HepG2 (cell line): Measurements from ENCODE around the gene TBC1D22A. TPM values are rescaled to one million over a fixed set of nuclear protein-coding genes. Genes with fewer than 3 reads are reported as not detected.

Source experiments
- ATAC-seq: fragments of 200-7000 bp; cut with Tn5 transposase; 3 replicates; pipeline ENCODE4 v1.9.1; 2020; ENCODE audit warnings: mild to moderate bottlenecking, moderate library complexity
- BruUV-seq: library from RNA; stranded (reverse); fragments of 400-500 nt; replicated peaks from 2 replicates; lab custom pipeline; 2021; lab: Mats Ljungman, UMichigan
- CTCF ChIA-PET: fragments of 300-600 bp; formaldehyde crosslinking; extraction: SDS; loops from one replicate; lab custom pipeline; 2021; ENCODE audit warnings: low total read pairs, inconsistent platforms, low intra/inter-chr PET ratio; lab: Yijun Ruan, JAX
- POLR2A ChIA-PET: fragments of 350-600 bp; sonication (Branson Sonifier 250); formaldehyde crosslinking; loops from one replicate; lab custom pipeline; 2020; ENCODE audit warnings: antibody characterized with exemption, inconsistent platforms; lab: Yijun Ruan, JAX
- DNase-seq: peaks from one replicate; pipeline ENCODE4 v3.0.0-alpha.2; 2015; ENCODE audit warnings: low spot score
- FAIRE-seq: peaks from 3 replicates; lab custom pipeline; 2011; peaks lifted over from hg19 to GRCh38; lab: Jason Lieb, UNC
- H2AFZ ChIP-seq: one replicate; pipeline ENCODE4 v1.6.1; 2011; ENCODE audit warnings: low read length, inconsistent platforms
- H3K27ac ChIP-seq: fragments of 300-600 bp; 3 replicates; pipeline ENCODE4 v1.8.0; 2011; ENCODE audit warnings: mixed run types, mild to moderate bottlenecking, mixed read lengths, low read length, inconsistent platforms; ENCODE audit not compliant: insufficient read depth; ENCODE audit errors: extremely low read length
- H3K27me3 ChIP-seq, 2 experiments: fragments of 200-600 bp in 1 of 2; 2 replicates in 1 of 2; 3 replicates in 1 of 2; pipeline versions ENCODE4 v1.6.0 to v1.8.0; 2011; ENCODE audit warnings: low read length in 2 of 2, mild to moderate bottlenecking in 2 of 2, moderate library complexity in 2 of 2, inconsistent platforms in 1 of 2; ENCODE audit not compliant: insufficient read depth in 2 of 2, control insufficient read depth in 1 of 2
- H3K36me3 ChIP-seq, 2 experiments: fragments of 200-600 bp in 1 of 2; replicated peaks in 1 of 2; 2 replicates in 1 of 2; 3 replicates in 1 of 2; pipeline versions ENCODE4 v1.5.1 to v1.8.0; 2011; ENCODE audit warnings: low read length in 2 of 2, inconsistent platforms in 1 of 2; ENCODE audit not compliant: insufficient read depth in 2 of 2, control insufficient read depth in 1 of 2
- H3K4me1 ChIP-seq: 2 replicates; pipeline ENCODE4 v1.5.1; 2012; ENCODE audit warnings: low read length, inconsistent platforms; ENCODE audit not compliant: insufficient read depth
- H3K4me2 ChIP-seq: 2 replicates; pipeline ENCODE4 v1.6.0; 2011; ENCODE audit warnings: low read depth, low read length, inconsistent platforms
- H3K4me3 ChIP-seq, 3 experiments: fragments of 200-600 bp in 1 of 3; sonication (generic), shearing (Covaris generic) in 1 of 3; replicated peaks in 1 of 3; 2 replicates each; pipeline ENCODE4 v1.5.1; 2011 to 2016; ENCODE audit warnings: low read length in 3 of 3, inconsistent platforms in 2 of 3, low read depth in 2 of 3, mild to moderate bottlenecking in 2 of 3, control low read depth in 1 of 3, mixed read lengths in 1 of 3; ENCODE audit not compliant: insufficient read depth in 1 of 3
- H3K79me2 ChIP-seq: one replicate; pipeline ENCODE4 v1.6.1; 2011; ENCODE audit warnings: low read length, inconsistent platforms; ENCODE audit not compliant: insufficient read depth
- H3K9ac ChIP-seq: 2 replicates; pipeline ENCODE4 v1.6.0; 2011; ENCODE audit warnings: mild to moderate bottlenecking, low read depth, low read length, inconsistent platforms; ENCODE audit not compliant: insufficient read depth
- H3K9me3 ChIP-seq: 2 replicates; pipeline ENCODE4 v1.5.1; 2012; ENCODE audit warnings: mild to moderate bottlenecking, low read length
- H4K20me1 ChIP-seq: 2 replicates; pipeline ENCODE4 v1.6.0; 2011; ENCODE audit warnings: inconsistent platforms, mild to moderate bottlenecking, low read length, moderate library complexity; ENCODE audit not compliant: insufficient read depth
- ATF6 ChIP-seq: sonication (generic); formaldehyde crosslinking; conservative IDR thresholded peaks from 2 replicates; pipeline ENCODE4 v1.4.0; 2020; ENCODE audit warnings: missing genetic modification reagents
- BCLAF1 ChIP-seq: fragments of 450-650 bp; IDR thresholded peaks from 2 replicates; pipeline ENCODE4 v1.6.1; 2017; ENCODE audit warnings: mild to moderate bottlenecking
- FLYWCH1 ChIP-seq: sonication (generic); formaldehyde crosslinking; IDR thresholded peaks from 2 replicates; pipeline ENCODE4 v1.8.1; 2023; ENCODE audit warnings: mild to moderate bottlenecking, missing genetic modification reagents
- HMG20B ChIP-seq: conservative IDR thresholded peaks from 2 replicates; pipeline ENCODE4 v1.6.1; 2016; ENCODE audit warnings: missing genetic modification reagents, missing compliant biosample characterization
- JUND ChIP-seq: sonication (generic); formaldehyde crosslinking; IDR thresholded peaks from 2 replicates; pipeline ENCODE4 v1.8.0; 2022; ENCODE audit warnings: mild to moderate bottlenecking, missing genetic modification reagents
- PHF8 ChIP-seq: sonication (generic); formaldehyde crosslinking; IDR thresholded peaks from 2 replicates; pipeline ENCODE4 v1.5.0; 2020; ENCODE audit warnings: missing genetic modification reagents
- RNF219 ChIP-seq: sonication (generic); formaldehyde crosslinking; IDR thresholded peaks from 2 replicates; pipeline ENCODE4 v1.5.0; 2020; ENCODE audit warnings: mild to moderate bottlenecking, missing genetic modification reagents
- RXRB ChIP-seq: IDR thresholded peaks from 2 replicates; pipeline ENCODE4 v1.6.1; 2016; ENCODE audit warnings: borderline replicate concordance, missing genetic modification reagents, missing compliant biosample characterization
- THAP7 ChIP-seq: sonication (generic); formaldehyde crosslinking; IDR thresholded peaks from 2 replicates; pipeline ENCODE4 v1.8.1; 2023; ENCODE audit warnings: mild to moderate bottlenecking, missing genetic modification reagents
- ZNF234 ChIP-seq: sonication (generic); formaldehyde crosslinking; conservative IDR thresholded peaks from 2 replicates; pipeline ENCODE4 v1.5.1; 2020; ENCODE audit warnings: mild to moderate bottlenecking, missing genetic modification reagents
- WGBS: methylation state at CpG from one replicate; pipeline ENCODE4 v1.1.6; 2017; ENCODE audit warnings: low lambda C conversion rate; 5-methylcytosine and 5-hydroxymethylcytosine counted together
- in situ Hi-C: cut with HindIII; loops from 2 replicates; pipeline ENCODE4 v1.10.0; 2017; ENCODE audit warnings: low pct_unique_long_range_greater_than_20kb; ENCODE audit not compliant: extremely low pct_ligation_motif_present
- intact Hi-C: fragments of 100-400 bp; cut with micrococcal nuclease; formaldehyde crosslinking; loops from one replicate; pipeline ENCODE4 v1.10.0; 2022; ENCODE audit not compliant: unreplicated experiment
- polyA plus RNA-seq, 8 experiments: library from polyadenylated mRNA; depleted of rRNA in 3 of 8; stranded (reverse) in 7 of 8; unstranded in 1 of 8; fragments of >200 nt; fragmentation: Illumina TruSeq in 4 of 8; extraction: Trizol in 4 of 8; gene quantifications; 2 replicates each; pipeline versions ENCODE4 v1.2.1 to v1.2.3, GENCODE V29; 2011 to 2016; ENCODE audit warnings: low read depth in 4 of 8, missing spikeins in 1 of 8, mixed read lengths in 1 of 8; ENCODE audit not compliant: insufficient read depth in 1 of 8
- total RNA-seq, 5 experiments: library from RNA; depleted of rRNA; stranded (reverse); fragments of >200 nt; fragmentation: Illumina TruSeq; extraction: Trizol; gene quantifications; 2 replicates each; pipeline ENCODE4 v1.2.3, GENCODE V29; 2016; ENCODE audit warnings: low read depth in 1 of 5
- TF ChIP-seq, protein P1 (sequence below): sonication (generic); formaldehyde crosslinking; IDR thresholded peaks from 2 replicates; pipeline ENCODE4 v1.5.0; 2020; ENCODE audit warnings: missing genetic modification reagents, mild to moderate bottlenecking, borderline replicate concordance
- TF ChIP-seq, protein P2 (sequence below): sonication (generic); formaldehyde crosslinking; IDR thresholded peaks from 2 replicates; pipeline ENCODE4 v1.5.1; 2020; ENCODE audit warnings: missing genetic modification reagents, mild to moderate bottlenecking, borderline replicate concordance

The TBC1D22A gene
- total and polyA plus RNA-seq, 2 of the 13 experiments (the other 11 are each of a cell fraction or from before 2014, with no cell fraction given): 17.3 to 18.0 TPM

GRCh38 chr22:47162865-47163264 is 400.4 kb downstream of the TBC1D22A start (continued):
- TF ChIP-seq, protein P1, sequence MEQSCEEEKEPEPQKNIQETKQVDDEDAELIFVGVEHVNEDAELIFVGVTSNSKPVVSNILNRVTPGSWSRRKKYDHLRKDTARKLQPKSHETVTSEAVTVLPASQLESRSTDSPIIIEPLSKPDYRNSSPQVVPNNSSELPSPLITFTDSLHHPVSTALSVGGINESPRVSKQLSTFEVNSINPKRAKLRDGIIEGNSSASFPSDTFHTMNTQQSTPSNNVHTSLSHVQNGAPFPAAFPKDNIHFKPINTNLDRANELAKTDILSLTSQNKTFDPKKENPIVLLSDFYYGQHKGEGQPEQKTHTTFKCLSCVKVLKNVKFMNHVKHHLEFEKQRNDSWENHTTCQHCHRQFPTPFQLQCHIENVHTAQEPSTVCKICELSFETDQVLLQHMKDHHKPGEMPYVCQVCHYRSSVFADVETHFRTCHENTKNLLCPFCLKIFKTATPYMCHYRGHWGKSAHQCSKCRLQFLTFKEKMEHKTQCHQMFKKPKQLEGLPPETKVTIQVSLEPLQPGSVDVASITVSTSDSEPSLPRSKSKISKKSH: no peak
- no peak for TF ChIP-seq THAP7 (CRISPR knock-in tag)
- TF ChIP-seq ATF6 (CRISPR knock-in tag): no peak
- no peak for TF ChIP-seq PHF8 (CRISPR knock-in tag)
- TF ChIP-seq, all 625 proteins: peak for 0

DNA sequence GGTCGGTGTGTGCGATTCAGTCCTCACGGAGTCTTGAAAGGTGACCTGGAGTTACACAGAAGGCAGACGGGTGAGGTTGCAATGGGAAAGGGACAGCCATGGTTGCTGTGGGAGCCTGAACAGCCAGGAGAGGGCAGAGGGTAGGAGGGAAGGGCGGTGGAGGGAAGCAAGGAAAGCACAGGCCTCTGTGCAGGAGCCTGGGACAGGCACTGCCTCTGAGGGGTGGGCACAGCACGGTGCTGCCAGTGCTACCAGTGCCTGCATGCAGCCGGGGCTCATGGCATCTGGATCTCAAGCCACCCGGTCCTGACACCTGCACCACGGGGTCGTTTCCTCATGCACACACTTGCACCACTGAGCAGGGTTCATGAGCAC is 401.0 kb downstream of the TBC1D22A start:
- no peaks in the 10 kb centered on the region for H3K27me3 ChIP-seq
- H3K9me3 ChIP-seq: no peaks in the 10 kb centered on the region
- H4K20me1 ChIP-seq: no peaks in the 10 kb centered on the region
- H3K4me3 ChIP-seq: no peak overlapping the region
- intact Hi-C loops (no loop called here), in situ Hi-C loops (no loop called here)
- no peak overlapping the region for H3K4me2 ChIP-seq
- H2AFZ ChIP-seq: no peak overlapping the region
- FAIRE-seq (no peak), ATAC-seq (peak; percentile 12; the same call in 1 of the 3 replicates), DNase-seq (no peak)
- CTCF ChIA-PET: no interaction called here
- H3K9ac ChIP-seq: no peak overlapping the region
- H3K36me3 ChIP-seq: peaks cover 5 to 11% of the 10 kb centered on the region in 2 experiments; a peak in 4 of 5 replicates
- BruUV-seq: no TSS peak
- peaks cover 36% of the 10 kb centered on the region for H3K4me1 ChIP-seq
- H3K27ac ChIP-seq: no peak overlapping the region
- 95% methylated on average over 5 of the region's 10 CpGs for WGBS
- POLR2A ChIA-PET: no interaction called here
- no peaks in the 10 kb centered on the region for H3K79me2 ChIP-seq
- TF ChIP-seq HMG20B (CRISPR knock-in tag): no peak
- no peak for TF ChIP-seq RXRB
- no peak for TF ChIP-seq BCLAF1
- no peak for TF ChIP-seq JUND (CRISPR knock-in tag)
- TF ChIP-seq, protein P2, sequence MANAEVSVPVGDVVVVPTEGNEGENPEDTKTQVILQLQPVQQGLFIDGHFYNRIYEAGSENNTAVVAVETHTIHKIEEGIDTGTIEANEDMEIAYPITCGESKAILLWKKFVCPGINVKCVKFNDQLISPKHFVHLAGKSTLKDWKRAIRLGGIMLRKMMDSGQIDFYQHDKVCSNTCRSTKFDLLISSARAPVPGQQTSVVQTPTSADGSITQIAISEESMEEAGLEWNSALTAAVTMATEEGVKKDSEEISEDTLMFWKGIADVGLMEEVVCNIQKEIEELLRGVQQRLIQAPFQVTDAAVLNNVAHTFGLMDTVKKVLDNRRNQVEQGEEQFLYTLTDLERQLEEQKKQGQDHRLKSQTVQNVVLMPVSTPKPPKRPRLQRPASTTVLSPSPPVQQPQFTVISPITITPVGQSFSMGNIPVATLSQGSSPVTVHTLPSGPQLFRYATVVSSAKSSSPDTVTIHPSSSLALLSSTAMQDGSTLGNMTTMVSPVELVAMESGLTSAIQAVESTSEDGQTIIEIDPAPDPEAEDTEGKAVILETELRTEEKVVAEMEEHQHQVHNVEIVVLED (CRISPR knock-in tag): no peak
- no peak for TF ChIP-seq RNF219 (CRISPR knock-in tag)
- no peak for TF ChIP-seq FLYWCH1 (CRISPR knock-in tag)
- TF ChIP-seq ZNF234: no peak
